Measurements from ENCODE around the gene PAN2. TPM values are rescaled to one million over a fixed set of nuclear protein-coding genes. Genes with fewer than 3 reads are reported as not detected.

The PAN2 gene
- total and polyA plus RNA-seq, 2 donors (not counting 3 experiments of a cell fraction or from before 2014, with no cell fraction given) = 21.5 to 21.9 TPM

GRCh38 chr12:56299308-56299852 lies 34.4 kb downstream of the PAN2 start:
- no peaks in the 10 kb centered on the region for H3K36me3 ChIP-seq (ENCODE audit: control insufficient read depth in 2 of 2, extremely low read depth in 1 of 2, insufficient read depth in 2 of 2, low read length in 2 of 2)
- peaks cover 26% of the 10 kb centered on the region for H3K4me1 ChIP-seq (ENCODE audit: control insufficient read depth, extremely low read depth, insufficient read depth, low read length)
- H3K4me2 ChIP-seq (ENCODE audit: insufficient read depth, low read length) = peak overlapping the region; percentile 91
- no peaks in the 10 kb centered on the region for H3K9me1 ChIP-seq (replicated peaks; ENCODE audit: control insufficient read depth, extremely low read depth, insufficient read depth, low read length)
- H3K79me2 ChIP-seq (ENCODE audit: control insufficient read depth, insufficient read depth, low read length) = peaks cover 53% of the 10 kb centered on the region
- dilution Hi-C loops (cut with MboI; ENCODE audit: extremely low pct_ligation_motif_present, low sequenced_read_pairs) = no loop called here
- H3K27ac ChIP-seq (ENCODE audit: insufficient read depth, low read depth, low read length) = peak overlapping the region; percentile 49
- no peaks in the 10 kb centered on the region for H3K9me3 ChIP-seq (replicated peaks; ENCODE audit: control insufficient read depth, insufficient read depth, low read length)
- TF ChIP-seq FOS (IDR thresholded peaks at IDR 0.05; ENCODE audit: borderline replicate concordance, insufficient read depth, low read length) = no peak
- TF ChIP-seq POLR2A (IDR thresholded peaks at IDR 0.05; ENCODE audit: low read depth, low read length) = peak; percentile 35
- peaks cover 2% of the 10 kb centered on the region for H4K20me1 ChIP-seq (replicated peaks; ENCODE audit: control insufficient read depth, extremely low read depth, insufficient read depth, low read length)
- H3K9ac ChIP-seq (replicated peaks; ENCODE audit: extremely low read depth, insufficient read depth, low read length) = peak overlapping the region; percentile 59
- FAIRE-seq = peak; percentile 65
- BruUV-seq (replicated peaks) = TSS peak; percentile 31
- H3K4me3 ChIP-seq (replicated peaks in 1 of 3; ENCODE audit: insufficient read depth in 1 of 3, low read depth in 1 of 3, low read length in 3 of 3) = peak overlapping the region; percentile 2 to 91 (median 88)
- H2AFZ ChIP-seq (ENCODE audit: low read depth, low read length) = peak overlapping the region; percentile 4
- ChIA-PET POLR2A (interaction anchor here (1.1 kb wide), 1 partner anchor 102 kb away, joined by 3 read pairs; no protein-coding TSS in a partner anchor), CTCF (interaction anchor here (2.2 kb wide), 2 partner anchors 17 to 165 kb away, joined by 6 read pairs; no protein-coding TSS in a partner anchor)
- intact Hi-C loops (cut with micrococcal nuclease) = no loop called here
- no peak for DNase-seq (ENCODE audit: low read depth, low spot score)
- no peaks in the 10 kb centered on the region for H3K27me3 ChIP-seq (ENCODE audit: control insufficient read depth in 2 of 2, insufficient read depth in 2 of 2, low read length in 2 of 2)

DNA sequence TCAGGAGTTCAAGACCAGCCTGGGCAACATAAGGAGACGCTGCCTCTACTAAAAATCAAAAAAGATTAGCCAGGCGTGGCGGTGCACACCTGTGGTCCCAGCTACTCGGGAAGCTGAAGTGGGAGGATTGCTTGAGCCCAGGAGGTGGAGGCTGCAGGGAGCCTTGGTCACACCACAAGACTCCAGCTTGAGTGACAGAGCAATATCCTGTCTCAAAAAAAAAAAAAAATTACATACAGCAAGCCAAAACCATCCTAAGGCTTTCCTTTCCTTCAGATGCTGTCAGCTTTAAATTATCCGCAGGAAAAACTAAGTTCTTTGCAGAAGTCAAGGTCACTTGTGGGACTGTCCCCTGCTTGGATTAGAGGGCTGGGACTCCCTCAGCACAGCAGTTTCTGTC lies 35.0 kb downstream of the PAN2 start:
- H3K4me2 ChIP-seq (ENCODE audit: insufficient read depth, low read length) = peak overlapping the region; percentile 91
- dilution Hi-C loops (cut with MboI; ENCODE audit: extremely low pct_ligation_motif_present, low sequenced_read_pairs) (no loop called here), intact Hi-C loops (cut with micrococcal nuclease) (no loop called here)
- TF ChIP-seq FOS (IDR thresholded peaks at IDR 0.05; ENCODE audit: borderline replicate concordance, insufficient read depth, low read length) (no peak), CTCF (IDR thresholded peaks at IDR 0.05; ENCODE audit: extremely low read depth in 1 of 2, insufficient read depth in 1 of 2, low read depth in 1 of 2, low read length in 2 of 2) (no peak), GATA2 (IDR thresholded peaks at IDR 0.05; ENCODE audit: insufficient read depth, insufficient read length, low read depth, low read length) (no peak), POLR2AphosphoS5 (IDR thresholded peaks at IDR 0.05; ENCODE audit: insufficient read depth, low read depth, low read length) (no peak), POLR2A (IDR thresholded peaks at IDR 0.05; ENCODE audit: low read depth, low read length) (no peak), EZH2 (IDR thresholded peaks at IDR 0.05; ENCODE audit: borderline replicate concordance, low read depth, low read length, severe bottlenecking) (no peak), JUN (IDR thresholded peaks at IDR 0.05; ENCODE audit: borderline replicate concordance, insufficient read depth, insufficient read length, low read depth) (no peak), MYC (IDR thresholded peaks at IDR 0.05; ENCODE audit: low read depth, low read length) (no peak)
- TF ChIP-seq, protein P1, sequence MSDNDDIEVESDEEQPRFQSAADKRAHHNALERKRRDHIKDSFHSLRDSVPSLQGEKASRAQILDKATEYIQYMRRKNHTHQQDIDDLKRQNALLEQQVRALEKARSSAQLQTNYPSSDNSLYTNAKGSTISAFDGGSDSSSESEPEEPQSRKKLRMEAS (IDR thresholded peaks at IDR 0.05; ENCODE audit: insufficient read depth, insufficient read length) = no peak
- ChIA-PET CTCF (interaction anchor here (2.2 kb wide), 2 partner anchors 18 to 165 kb away, joined by 6 read pairs; no protein-coding TSS in a partner anchor), POLR2A (no interaction called here)
- no peaks in the 10 kb centered on the region for H3K27me3 ChIP-seq (ENCODE audit: control insufficient read depth in 2 of 2, insufficient read depth in 2 of 2, low read length in 2 of 2)
- no TSS peak for BruUV-seq (replicated peaks)
- peaks cover 26% of the 10 kb centered on the region for H3K4me1 ChIP-seq (ENCODE audit: control insufficient read depth, extremely low read depth, insufficient read depth, low read length)
- H3K4me3 ChIP-seq (replicated peaks in 1 of 3; ENCODE audit: insufficient read depth in 1 of 3, low read depth in 1 of 3, low read length in 3 of 3) = peak overlapping the region; percentile 2 to 91 (median 88)
- H3K9me3 ChIP-seq (replicated peaks; ENCODE audit: control insufficient read depth, insufficient read depth, low read length) = no peaks in the 10 kb centered on the region
- peaks cover 0 to under 1% of the 10 kb centered on the region in 2 experiments for H3K36me3 ChIP-seq (ENCODE audit: control insufficient read depth in 2 of 2, extremely low read depth in 1 of 2, insufficient read depth in 2 of 2, low read length in 2 of 2)
- no peaks in the 10 kb centered on the region for H3K9me1 ChIP-seq (replicated peaks; ENCODE audit: control insufficient read depth, extremely low read depth, insufficient read depth, low read length)
- H2AFZ ChIP-seq (ENCODE audit: low read depth, low read length) = no peak overlapping the region
- peak overlapping the region; percentile 59 for H3K9ac ChIP-seq (replicated peaks; ENCODE audit: extremely low read depth, insufficient read depth, low read length)
- peaks cover 2% of the 10 kb centered on the region for H4K20me1 ChIP-seq (replicated peaks; ENCODE audit: control insufficient read depth, extremely low read depth, insufficient read depth, low read length)
- no peak for DNase-seq (ENCODE audit: low read depth, low spot score)
- no peak for FAIRE-seq
- peaks cover 58% of the 10 kb centered on the region for H3K79me2 ChIP-seq (ENCODE audit: control insufficient read depth, insufficient read depth, low read length)
- no peak overlapping the region for H3K27ac ChIP-seq (ENCODE audit: insufficient read depth, low read depth, low read length)
